Body of pancreas (tissue), 4 donors: ENCODE measurements around the gene DNASE1L2. TPM values are rescaled to one million over a fixed set of nuclear protein-coding genes. Genes with fewer than 3 reads are reported as not detected.

Source experiments
- ATAC-seq: fragments of 150-250 bp; one replicate; pipeline ENCODE4 v1.9.1; 2016
- DNase-seq, 4 donors: peaks; one replicate each; pipeline ENCODE4 v3.0.0-alpha.2; 2019
- H3K27ac ChIP-seq, 4 donors: fragments of 200-600 bp; sonication (generic); 1 replicate in 3 of 4; 2 replicates in 1 of 4; pipeline versions ENCODE4 v1.5.1 to v1.6.1; 2016 to 2019; ENCODE audit warnings: mild to moderate bottlenecking in 1 of 4, mixed read lengths in 1 of 4, moderate library complexity in 1 of 4
- H3K27me3 ChIP-seq, 2 donors: fragments of 200-600 bp; sonication (generic); one replicate each; pipeline ENCODE4 v1.6.0; 2016; ENCODE audit warnings: mild to moderate bottlenecking in 1 of 2
- H3K36me3 ChIP-seq, 2 donors: fragments of 200-600 bp; sonication (generic); replicated peaks in 1 of 2; 2 replicates each; pipeline ENCODE4 v1.5.1; 2016; ENCODE audit warnings: low read depth in 2 of 2; ENCODE audit not compliant: insufficient read depth in 1 of 2
- H3K4me1 ChIP-seq: fragments of 200-600 bp; sonication (generic); one replicate; pipeline ENCODE4 v1.6.0; 2016
- H3K4me3 ChIP-seq, 2 donors: fragments of 200-600 bp; sonication (generic); 1 replicate in 1 of 2; 2 replicates in 1 of 2; pipeline ENCODE4 v1.5.1; 2016 to 2019
- H3K9me3 ChIP-seq, 3 donors: fragments of 200-600 bp; sonication (generic); 1 replicate in 2 of 3; 2 replicates in 1 of 3; pipeline ENCODE4 v1.5.1; 2016
- POLR2A ChIP-seq, 3 donors: fragments of 450-650 bp; IDR thresholded peaks; one replicate each; pipeline ENCODE4 v1.6.1; 2016; ENCODE audit warnings: antibody characterized with exemption in 3 of 3, mild to moderate bottlenecking in 2 of 3
- WGBS, 2 donors: methylation state at CpG; one replicate each; pipeline ENCODE4 v1.1.5; 2017; 5-methylcytosine and 5-hydroxymethylcytosine counted together
- intact Hi-C: fragments of 100-400 bp; cut with DNase I; formaldehyde crosslinking; loops from one replicate; pipeline ENCODE4 v1.15.1; 2023
- total RNA-seq, 2 donors: library from RNA; depleted of rRNA; stranded (reverse); fragments of >200 nt; gene quantifications; one replicate each; pipeline ENCODE4 v1.1.0, GENCODE V29; 2016
- TF ChIP-seq, protein P1 (sequence below), 7 experiments: fragments of 450-650 bp in 4 of 7; fragments of 200-600 bp in 3 of 7; sonication (generic) in 3 of 7; IDR thresholded peaks; one replicate each; pipeline ENCODE4 v1.5.1; 2016 to 2019; ENCODE audit warnings: antibody characterized with exemption in 7 of 7

DNASE1L2 gene
- total RNA-seq, 2 donors from 2014 or later, result 1.3 TPM; not detected in 1

DNA sequence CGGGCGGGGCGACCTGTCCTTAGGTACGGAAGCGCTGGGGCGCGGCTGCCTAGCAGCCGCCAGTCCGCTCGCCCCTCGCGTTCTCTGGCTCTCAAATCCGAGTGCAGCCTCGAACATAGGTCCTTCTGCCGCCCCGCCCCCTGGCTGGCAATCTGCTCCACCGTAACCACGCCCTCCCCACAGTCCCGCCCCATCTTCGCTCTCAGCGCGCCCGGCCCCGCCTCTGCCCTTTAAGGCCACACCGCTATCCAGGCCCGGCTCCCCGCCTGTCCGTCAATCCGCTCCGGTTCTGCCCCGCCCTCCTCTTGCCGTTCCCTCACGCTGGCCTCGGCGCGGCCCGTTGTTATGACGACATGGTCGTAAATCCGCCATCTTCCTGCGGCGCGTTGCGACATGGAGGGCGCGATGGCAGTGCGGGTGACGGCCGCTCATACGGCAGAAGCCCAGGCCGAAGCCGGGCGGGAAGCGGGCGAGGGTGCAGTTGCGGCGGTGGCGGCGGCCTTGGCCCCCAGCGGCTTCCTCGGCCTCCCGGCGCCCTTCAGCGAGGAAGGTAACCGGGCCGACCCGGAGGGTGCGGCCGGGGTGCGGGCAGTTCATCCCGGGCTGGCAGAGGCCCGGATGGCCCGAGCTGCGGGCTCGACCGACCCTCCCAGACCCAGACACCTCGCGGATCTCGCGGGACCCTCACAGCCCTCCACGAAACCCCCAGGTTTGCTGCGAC, 12.9 kb upstream of the DNASE1L2 start, which contains the start of gene E4F1:
E4F1 (plus strand) TSS at position 371 of the 721 bp plus-strand sequence; CDS start at position 394, 23 bp downstream.
- WGBS, 2 donors, result 0% methylated on average over 6 to 73 of the region's 82 CpGs
- Histone ChIP-seq H3K4me1 (peaks cover 32% of the 10 kb centered on the region), H3K4me3 (peak within 1 kb of the TSS; percentile 45 to 75), H3K36me3 (no peaks in the 10 kb centered on the region), H3K9me3 (no peaks in the 10 kb centered on the region), H3K27ac (peak within 1 kb of the TSS; percentile 33 to 81 (median 73)), H3K27me3 (no peaks in the 10 kb centered on the region)
- ATAC-seq (peak; percentile 99), DNase-seq (peak; percentile 100)
- TF ChIP-seq POLR2A (IDR thresholded peaks at IDR 0.05), result peak; percentile 90 to 92 (median 92)
- TF ChIP-seq, protein P1, sequence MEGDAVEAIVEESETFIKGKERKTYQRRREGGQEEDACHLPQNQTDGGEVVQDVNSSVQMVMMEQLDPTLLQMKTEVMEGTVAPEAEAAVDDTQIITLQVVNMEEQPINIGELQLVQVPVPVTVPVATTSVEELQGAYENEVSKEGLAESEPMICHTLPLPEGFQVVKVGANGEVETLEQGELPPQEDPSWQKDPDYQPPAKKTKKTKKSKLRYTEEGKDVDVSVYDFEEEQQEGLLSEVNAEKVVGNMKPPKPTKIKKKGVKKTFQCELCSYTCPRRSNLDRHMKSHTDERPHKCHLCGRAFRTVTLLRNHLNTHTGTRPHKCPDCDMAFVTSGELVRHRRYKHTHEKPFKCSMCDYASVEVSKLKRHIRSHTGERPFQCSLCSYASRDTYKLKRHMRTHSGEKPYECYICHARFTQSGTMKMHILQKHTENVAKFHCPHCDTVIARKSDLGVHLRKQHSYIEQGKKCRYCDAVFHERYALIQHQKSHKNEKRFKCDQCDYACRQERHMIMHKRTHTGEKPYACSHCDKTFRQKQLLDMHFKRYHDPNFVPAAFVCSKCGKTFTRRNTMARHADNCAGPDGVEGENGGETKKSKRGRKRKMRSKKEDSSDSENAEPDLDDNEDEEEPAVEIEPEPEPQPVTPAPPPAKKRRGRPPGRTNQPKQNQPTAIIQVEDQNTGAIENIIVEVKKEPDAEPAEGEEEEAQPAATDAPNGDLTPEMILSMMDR (IDR thresholded peaks at IDR 0.05), result peak in 3 of 7 experiments; percentile 10 to 33 (median 31)
- intact Hi-C loops, result no loop called here

DNA sequence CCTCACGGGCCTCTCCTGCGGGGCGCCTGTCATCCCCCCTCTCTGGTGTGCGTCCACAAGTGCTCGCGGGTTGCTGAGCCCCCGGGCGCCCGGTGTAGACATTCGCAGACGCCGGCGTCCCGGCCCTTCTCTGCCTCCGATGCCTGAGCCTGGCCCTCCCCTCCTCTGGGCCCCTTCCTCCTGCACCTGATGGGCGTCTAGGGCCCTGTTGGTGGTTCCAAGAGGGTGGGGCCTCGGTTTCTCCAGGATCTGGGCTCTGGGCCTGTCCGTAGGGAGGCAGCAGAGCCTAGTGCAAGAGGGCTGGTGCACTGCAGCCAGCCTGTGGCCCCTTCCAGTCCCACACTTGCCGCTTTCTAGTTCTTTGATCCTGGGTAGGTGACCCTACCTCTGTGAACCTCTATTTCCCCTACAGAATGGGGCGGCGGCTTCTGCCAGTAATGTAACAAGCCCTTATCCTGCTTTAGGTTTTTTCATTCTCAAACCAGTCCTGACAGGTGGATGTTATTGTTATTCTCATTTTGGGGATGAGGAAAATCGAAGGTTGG, 12.2 kb upstream of the DNASE1L2 start:
- 3 to 6% methylated on average over 10 to 22 of the region's 22 CpGs for WGBS, 2 donors
- Histone ChIP-seq H3K4me1 (peaks cover 32% of the 10 kb centered on the region), H3K27ac (peak overlapping the region; percentile 33 to 81 (median 73)), H3K36me3 (peaks cover 2 to 3% of the 10 kb centered on the region in 2 donors), H3K4me3 (peak overlapping the region; percentile 45 to 75), H3K9me3 (no peaks in the 10 kb centered on the region), H3K27me3 (no peaks in the 10 kb centered on the region)
- intact Hi-C loops, result no loop called here
- TF ChIP-seq, protein P1 (IDR thresholded peaks at IDR 0.05), result peak in 4 of 7 experiments; percentile 11 to 32 (median 28)
- no peak for TF ChIP-seq POLR2A (IDR thresholded peaks at IDR 0.05)
- DNase-seq, result peak; percentile 52 to 64 (median 61)
- ATAC-seq, result peak; percentile 34

DNA sequence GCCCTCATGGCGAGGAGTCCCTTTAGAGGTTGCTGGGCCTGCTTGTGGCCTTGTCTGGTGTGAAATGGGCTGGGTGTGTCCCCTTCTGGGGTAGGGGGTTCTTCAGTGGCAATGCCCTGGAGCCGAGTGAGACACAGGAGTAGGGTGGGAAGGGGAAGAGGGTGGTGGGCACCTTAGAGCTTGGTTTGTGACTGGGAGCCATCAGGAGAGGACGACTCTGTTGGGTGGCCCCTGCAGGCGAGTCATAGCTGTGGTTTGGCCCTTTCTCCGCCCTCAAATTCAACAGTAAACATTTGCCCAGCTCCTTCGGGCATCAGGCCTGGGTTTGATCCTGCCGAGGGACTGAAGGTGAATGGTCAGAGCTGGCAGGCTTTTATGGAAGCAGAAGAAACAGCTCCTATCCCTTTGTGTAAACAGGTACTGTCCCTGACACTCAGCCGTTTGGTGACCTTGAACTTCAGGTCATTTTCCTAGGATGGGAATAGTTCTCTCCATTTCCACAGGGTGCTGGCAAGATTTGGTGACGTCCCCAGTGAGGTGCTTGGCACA, 9.9 kb upstream of the DNASE1L2 start:
- intact Hi-C loops, result no loop called here
- Histone ChIP-seq H3K4me3 (no peak overlapping the region), H3K4me1 (peaks cover 32% of the 10 kb centered on the region), H3K27me3 (no peaks in the 10 kb centered on the region), H3K36me3 (peaks cover 9% of the 10 kb centered on the region in 2 donors), H3K27ac (peak overlapping the region in 1 of 4 donors; percentile 23), H3K9me3 (no peaks in the 10 kb centered on the region)
- ATAC-seq (no peak), DNase-seq (peak in 1 of 4 donors; percentile 18)
- WGBS, 2 donors, result 32 to 39% methylated on average over 9 of the region's 9 CpGs
- TF ChIP-seq, protein P1 (IDR thresholded peaks at IDR 0.05), result no peak
- no peak for TF ChIP-seq POLR2A (IDR thresholded peaks at IDR 0.05)

DNA sequence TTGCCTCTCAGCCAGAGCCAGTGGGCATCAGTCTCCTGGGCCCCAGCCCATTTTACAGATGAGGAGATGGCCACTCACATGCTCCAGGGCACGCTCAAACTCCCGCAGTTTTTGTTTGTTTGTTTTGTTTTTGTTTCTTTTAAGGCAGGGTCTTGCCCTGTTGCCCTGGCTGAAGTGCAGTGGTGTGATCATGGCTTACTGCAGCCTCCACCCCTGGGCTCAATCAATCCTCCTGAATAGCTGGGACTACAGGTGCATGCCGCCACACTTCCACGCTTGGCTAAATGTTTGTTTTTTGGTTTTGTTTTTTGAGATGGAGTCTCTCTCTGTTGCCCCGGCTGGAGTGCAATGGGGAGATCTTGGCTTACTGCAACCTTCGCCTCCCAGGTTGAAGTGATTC, 9.3 kb upstream of the DNASE1L2 start:
- no peak for TF ChIP-seq POLR2A (IDR thresholded peaks at IDR 0.05)
- TF ChIP-seq, protein P1 (IDR thresholded peaks at IDR 0.05), result no peak
- intact Hi-C loops, result no loop called here
- Histone ChIP-seq H3K9me3 (no peaks in the 10 kb centered on the region), H3K27me3 (no peaks in the 10 kb centered on the region), H3K36me3 (peaks cover 9 to 13% of the 10 kb centered on the region in 2 donors), H3K4me3 (no peak overlapping the region), H3K27ac (no peak overlapping the region), H3K4me1 (peaks cover 32% of the 10 kb centered on the region)
- WGBS, 2 donors, result 88 to 89% methylated on average over 6 of the region's 6 CpGs
- no peak for DNase-seq
- ATAC-seq, result no peak
